ENCODE results near the gene MTG1.

- TF ChIP-seq CTCF (optimal IDR thresholded peaks at IDR 0.05 in 1 of 3, IDR thresholded peaks at IDR 0.05 in 1 of 3, conservative IDR thresholded peaks at IDR 0.05 in 1 of 3; ENCODE audit: extremely low read depth in 1 of 3, insufficient read depth in 2 of 3, low read length in 3 of 3) (no peak), EZH2 (IDR thresholded peaks at IDR 0.05; ENCODE audit: low read length) (no peak)
These were observed 50.6 kb downstream of the MTG1 start for GRCh38 chr10:133444342-133445267.

All from keratinocyte (primary cell).